PC-3 (cell line): ENCODE data around the gene ASPM. TPM values are rescaled to one million over a fixed set of nuclear protein-coding genes. Genes with fewer than 3 reads are reported as not detected.

Experiments
- ATAC-seq: fragments of 200-7000 bp; cut with Tn5 transposase; 2 replicates; pipeline ENCODE4 v1.9.1; 2020; ENCODE audit warnings: mild to moderate bottlenecking, moderate library complexity
- BruUV-seq: library from RNA; stranded (reverse); fragments of 400-500 nt; replicated peaks from 2 replicates; lab custom pipeline; 2021; lab: Mats Ljungman, UMichigan
- CTCF ChIA-PET: fragments of 300-600 bp; sonication (Branson Sonifier 250); formaldehyde crosslinking; loops from one replicate; lab custom pipeline; 2022; ENCODE audit warnings: antibody characterized with exemption; lab: Charles Lee
- POLR2A ChIA-PET: fragments of 300-600 bp; sonication (Branson Sonifier 250); formaldehyde crosslinking; loops from one replicate; lab custom pipeline; 2022; ENCODE audit warnings: antibody characterized with exemption; ENCODE audit not compliant: unreplicated experiment; lab: Charles Lee
- DNase-seq: peaks from one replicate; pipeline ENCODE4 v3.0.0-alpha.2; 2015
- H2AFZ ChIP-seq: fragments of 300-600 bp; sonication (generic); 2 replicates; pipeline ENCODE4 v1.6.0; 2016; ENCODE audit warnings: antibody characterized with exemption, low read length
- H3F3A ChIP-seq: fragments of 300-600 bp; sonication (generic); one replicate; pipeline ENCODE4 v1.6.0; 2017; ENCODE audit warnings: antibody characterized with exemption, low read length, control low read depth, mild to moderate bottlenecking; ENCODE audit not compliant: unreplicated experiment
- H3K27ac ChIP-seq: fragments of 300-600 bp; sonication (generic); 2 replicates; pipeline ENCODE4 v1.5.1; 2016; ENCODE audit warnings: mild to moderate bottlenecking, low read length
- H3K27me3 ChIP-seq: fragments of 300-600 bp; sonication (generic); 2 replicates; pipeline ENCODE4 v1.6.1; 2016; ENCODE audit warnings: low read length, mixed read lengths
- H3K36me3 ChIP-seq: fragments of 300-600 bp; sonication (generic); 2 replicates; pipeline ENCODE4 v1.6.1; 2016; ENCODE audit warnings: low read depth, mixed run types, low read length, mixed read lengths
- H3K4me1 ChIP-seq: fragments of 300-600 bp; sonication (generic); 2 replicates; pipeline ENCODE4 v1.5.1; 2016; ENCODE audit warnings: low read length; ENCODE audit not compliant: insufficient read depth
- H3K4me2 ChIP-seq: fragments of 300-600 bp; sonication (generic); 2 replicates; pipeline ENCODE4 v1.6.0; 2016; ENCODE audit warnings: low read length
- H3K4me3 ChIP-seq: fragments of 300-600 bp; sonication (generic); 2 replicates; pipeline ENCODE4 v1.5.1; 2016; ENCODE audit warnings: mild to moderate bottlenecking, low read length, mixed read lengths
- H3K79me2 ChIP-seq: fragments of 300-600 bp; sonication (generic); 2 replicates; pipeline ENCODE4 v1.6.1; 2017; ENCODE audit warnings: low read length, mixed read lengths
- H3K9ac ChIP-seq: fragments of 300-600 bp; sonication (generic); 2 replicates; pipeline ENCODE4 v1.6.0; 2016; ENCODE audit warnings: mild to moderate bottlenecking, low read length
- H3K9me2 ChIP-seq: fragments of 300-600 bp; sonication (generic); replicated peaks from 2 replicates; pipeline ENCODE4 v1.6.1; 2016; ENCODE audit warnings: mixed run types, low read length, mixed read lengths
- H3K9me3 ChIP-seq: fragments of 300-600 bp; sonication (generic); 2 replicates; pipeline ENCODE4 v1.6.1; 2016; ENCODE audit warnings: low read length, mixed read lengths
- H4K20me1 ChIP-seq: fragments of 300-600 bp; sonication (generic); 2 replicates; pipeline ENCODE4 v1.6.1; 2016; ENCODE audit warnings: low read length, mixed read lengths
- EZH2 ChIP-seq: fragments of 300-600 bp; sonication (generic); IDR thresholded peaks from one replicate; pipeline ENCODE4 v1.6.1; 2017; ENCODE audit warnings: antibody characterized with exemption, mild to moderate bottlenecking, low read length; ENCODE audit not compliant: unreplicated experiment
- EZH2phosphoT487 ChIP-seq: fragments of 300-600 bp; sonication (generic); IDR thresholded peaks from 2 replicates; pipeline ENCODE4 v1.6.1; 2018; ENCODE audit warnings: mild to moderate bottlenecking, antibody characterized with exemption, low read length, borderline replicate concordance
- intact Hi-C: fragments of 100-400 bp; cut with micrococcal nuclease; formaldehyde crosslinking; loops from 2 replicates; pipeline ENCODE4 v1.9.0; 2023
- total RNA-seq: library from RNA; depleted of rRNA; stranded (reverse); fragments of >200 nt; gene quantifications from 2 replicates; pipeline ENCODE4 v1.2.3, GENCODE V29; 2014
- TF ChIP-seq, protein P1 (sequence below): fragments of 300-600 bp; sonication (generic); conservative IDR thresholded peaks from 2 replicates; pipeline ENCODE4 v1.5.1; 2017; ENCODE audit warnings: antibody characterized with exemption, low read depth, mild to moderate bottlenecking, low read length

Gene ASPM
- total RNA-seq, 1 experiment from 2014 or later, result 35.0 TPM

- H3F3A ChIP-seq, result peaks cover 7% of the 10 kb centered on the region
- TF ChIP-seq EZH2phosphoT487 (no peak), EZH2 (no peak)
- TF ChIP-seq, protein P1, sequence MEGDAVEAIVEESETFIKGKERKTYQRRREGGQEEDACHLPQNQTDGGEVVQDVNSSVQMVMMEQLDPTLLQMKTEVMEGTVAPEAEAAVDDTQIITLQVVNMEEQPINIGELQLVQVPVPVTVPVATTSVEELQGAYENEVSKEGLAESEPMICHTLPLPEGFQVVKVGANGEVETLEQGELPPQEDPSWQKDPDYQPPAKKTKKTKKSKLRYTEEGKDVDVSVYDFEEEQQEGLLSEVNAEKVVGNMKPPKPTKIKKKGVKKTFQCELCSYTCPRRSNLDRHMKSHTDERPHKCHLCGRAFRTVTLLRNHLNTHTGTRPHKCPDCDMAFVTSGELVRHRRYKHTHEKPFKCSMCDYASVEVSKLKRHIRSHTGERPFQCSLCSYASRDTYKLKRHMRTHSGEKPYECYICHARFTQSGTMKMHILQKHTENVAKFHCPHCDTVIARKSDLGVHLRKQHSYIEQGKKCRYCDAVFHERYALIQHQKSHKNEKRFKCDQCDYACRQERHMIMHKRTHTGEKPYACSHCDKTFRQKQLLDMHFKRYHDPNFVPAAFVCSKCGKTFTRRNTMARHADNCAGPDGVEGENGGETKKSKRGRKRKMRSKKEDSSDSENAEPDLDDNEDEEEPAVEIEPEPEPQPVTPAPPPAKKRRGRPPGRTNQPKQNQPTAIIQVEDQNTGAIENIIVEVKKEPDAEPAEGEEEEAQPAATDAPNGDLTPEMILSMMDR, result no peak
- no peaks in the 10 kb centered on the region for H3K9me2 ChIP-seq
- BruUV-seq, result no TSS peak
- peaks cover 27% of the 10 kb centered on the region for H3K36me3 ChIP-seq
- no peak overlapping the region for H3K4me3 ChIP-seq
- ChIA-PET POLR2A (no interaction called here), CTCF (no interaction called here)
- no peak for ATAC-seq
- H3K27ac ChIP-seq, result no peak overlapping the region
- no peaks in the 10 kb centered on the region for H3K9me3 ChIP-seq
- no peak overlapping the region for H2AFZ ChIP-seq
- H3K79me2 ChIP-seq, result no peaks in the 10 kb centered on the region
- no peak overlapping the region for H3K9ac ChIP-seq
- H3K27me3 ChIP-seq, result no peaks in the 10 kb centered on the region
- intact Hi-C loops, result no loop called here
- H4K20me1 ChIP-seq, result no peaks in the 10 kb centered on the region
- no peak overlapping the region for H3K4me2 ChIP-seq
- DNase-seq, result no peak
- H3K4me1 ChIP-seq, result peaks cover 25% of the 10 kb centered on the region
Observed at GRCh38 chr1:197127246-197127912, 19.1 kb downstream of the ASPM start.

DNA sequence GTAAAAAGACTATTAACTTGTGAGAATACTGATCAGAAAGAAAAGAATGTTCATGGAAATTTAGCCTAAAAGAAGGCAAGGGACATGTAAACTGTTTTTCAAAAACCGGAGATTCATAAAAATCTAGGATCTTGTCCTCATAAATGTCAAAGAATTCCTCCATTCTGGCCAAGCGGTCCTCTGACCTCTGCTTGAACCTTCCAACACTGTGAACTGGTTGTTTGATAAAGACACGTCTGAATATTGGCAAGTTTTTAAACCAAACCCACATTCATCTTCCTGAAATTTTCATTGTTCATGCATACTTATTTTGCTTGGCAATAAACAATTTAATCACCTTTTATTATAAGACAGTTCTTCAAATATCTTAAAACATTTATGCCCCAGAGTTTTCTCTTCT, 19.8 kb downstream of the ASPM start:
- H3K79me2 ChIP-seq, result no peaks in the 10 kb centered on the region
- no peak overlapping the region for H3K4me3 ChIP-seq
- no peak overlapping the region for H3K9ac ChIP-seq
- H3K27ac ChIP-seq, result no peak overlapping the region
- H3K27me3 ChIP-seq, result no peaks in the 10 kb centered on the region
- H3K9me3 ChIP-seq, result no peaks in the 10 kb centered on the region
- H3K36me3 ChIP-seq, result peaks cover 33% of the 10 kb centered on the region
- peaks cover 7% of the 10 kb centered on the region for H3F3A ChIP-seq
- H4K20me1 ChIP-seq, result no peaks in the 10 kb centered on the region
- no peaks in the 10 kb centered on the region for H3K9me2 ChIP-seq
- TF ChIP-seq, protein P1, result no peak
- TF ChIP-seq EZH2phosphoT487 (no peak), EZH2 (no peak)
- ChIA-PET CTCF (no interaction called here), POLR2A (no interaction called here)
- no peak overlapping the region for H2AFZ ChIP-seq
- no TSS peak for BruUV-seq
- DNase-seq (no peak), ATAC-seq (no peak)
- H3K4me2 ChIP-seq, result no peak overlapping the region
- H3K4me1 ChIP-seq, result peaks cover 22% of the 10 kb centered on the region
- intact Hi-C loops, result no loop called here

DNA sequence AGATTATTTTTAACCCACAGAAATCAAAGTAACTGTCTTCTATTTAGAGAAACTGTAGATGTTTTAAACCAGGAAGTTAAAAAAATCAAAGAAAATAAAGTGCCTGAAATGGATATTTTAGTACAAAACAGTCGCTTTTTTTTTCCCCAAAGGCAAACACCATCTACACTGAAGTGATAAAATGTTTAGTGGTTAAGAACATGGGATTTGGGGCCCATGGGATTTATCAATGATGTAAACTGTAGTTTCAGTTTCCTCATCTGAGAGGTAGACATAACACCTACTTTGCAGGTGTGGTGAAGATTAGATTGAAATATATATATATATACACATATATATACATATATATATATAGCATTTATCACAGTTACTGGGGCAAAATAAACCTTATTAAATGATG, 22.1 kb downstream of the ASPM start:
- no peaks in the 10 kb centered on the region for H4K20me1 ChIP-seq
- peaks cover under 1% of the 10 kb centered on the region; the same call in 1 of the 2 replicates for H3K4me1 ChIP-seq
- intact Hi-C loops, result no loop called here
- H3K9me3 ChIP-seq, result no peaks in the 10 kb centered on the region
- DNase-seq, result no peak
- no peaks in the 10 kb centered on the region for H3K27me3 ChIP-seq
- ChIA-PET CTCF (no interaction called here), POLR2A (no interaction called here)
- BruUV-seq, result no TSS peak
- H3K36me3 ChIP-seq, result peaks cover 30% of the 10 kb centered on the region
- ATAC-seq, result no peak
- no peak overlapping the region for H3K4me3 ChIP-seq
- H3K9me2 ChIP-seq, result no peaks in the 10 kb centered on the region
- no peak overlapping the region for H3K4me2 ChIP-seq
- no peaks in the 10 kb centered on the region for H3K79me2 ChIP-seq
- H3K27ac ChIP-seq, result no peak overlapping the region
- H3F3A ChIP-seq, result no peaks in the 10 kb centered on the region
- TF ChIP-seq EZH2phosphoT487, result no peak
- TF ChIP-seq, protein P1, result no peak
- no peak for TF ChIP-seq EZH2
- no peak overlapping the region for H3K9ac ChIP-seq
- H2AFZ ChIP-seq, result no peak overlapping the region
